ENCODE data around the gene AP4M1. TPM values are rescaled to one million over a fixed set of nuclear protein-coding genes. Genes with fewer than 3 reads are reported as not detected.
"Not testable (repeated sequence)": the region's sequence is repeated elsewhere in the genome, so short reads cannot be mapped to it uniquely, and the experiment has no call there.

Gene AP4M1
- total and polyA plus RNA-seq, 2 donors (not counting 1 experiment from before 2014, with no cell fraction given): 17.2 to 19.6 TPM

- peaks cover 3% of the 10 kb centered on the region for H3K4me1 ChIP-seq (ENCODE audit: control insufficient read depth, extremely low read depth, insufficient read depth, low read length)
- no peaks in the 10 kb centered on the region for H3K27me3 ChIP-seq (ENCODE audit: control insufficient read depth, insufficient read depth, low read length)
- H4K20me1 ChIP-seq (ENCODE audit: control insufficient read depth, extremely low read depth, insufficient read depth, low read length): no peaks in the 10 kb centered on the region
- peak; percentile 90 to 95 for DNase-seq (ENCODE audit: low read depth in 2 of 2)
- TF ChIP-seq CTCF (conservative IDR thresholded peaks at IDR 0.05 in 1 of 2, IDR thresholded peaks at IDR 0.05 in 1 of 2; ENCODE audit: low read depth in 1 of 2, low read length in 2 of 2) (no peak), EZH2 (IDR thresholded peaks at IDR 0.05; ENCODE audit: low read length, missing control alignments) (no peak)
- H3K27ac ChIP-seq (ENCODE audit: insufficient read depth, low read length): peak within 1 kb of the TSS; percentile 95
- H3K9ac ChIP-seq (ENCODE audit: insufficient read depth, low read length): peak within 1 kb of the TSS; percentile 92
- peak within 1 kb of the TSS; percentile 96 for H2AFZ ChIP-seq (ENCODE audit: low read length)
- peak within 1 kb of the TSS; percentile 90 for H3K4me2 ChIP-seq (ENCODE audit: extremely low read depth, insufficient read depth, low read length)
- peaks cover 3% of the 10 kb centered on the region for H3K36me3 ChIP-seq (ENCODE audit: control insufficient read depth, insufficient read depth, low read length)
- H3K4me3 ChIP-seq (replicated peaks in 1 of 4; ENCODE audit: control extremely low read depth in 1 of 4, insufficient read depth in 1 of 4, low read depth in 3 of 4, low read length in 4 of 4): peak within 1 kb of the TSS; percentile 71 to 95 (median 89)
- no peaks in the 10 kb centered on the region for H3K79me2 ChIP-seq (ENCODE audit: control insufficient read depth, insufficient read depth, low read length)
- H3K9me3 ChIP-seq (ENCODE audit: control insufficient read depth, insufficient read depth, low read depth, low read length): no peaks in the 10 kb centered on the region
Observed at GRCh38 chr7:100126931-100127865, 25.8 kb downstream of the AP4M1 start, which contains the start of gene MBLAC1. Gene MBLAC1, plus strand, starts transcription at chr7:100126967. Its CDS starts 429 bp downstream, at chr7:100127396.

GRCh38 chr7:100127866-100128636 is 26.6 kb downstream of the AP4M1 start:
- no peaks in the 10 kb centered on the region for H3K79me2 ChIP-seq (ENCODE audit: control insufficient read depth, insufficient read depth, low read length)
- H2AFZ ChIP-seq (ENCODE audit: low read length): peak overlapping the region; percentile 86
- peak overlapping the region; percentile 86 for H3K4me2 ChIP-seq (ENCODE audit: extremely low read depth, insufficient read depth, low read length)
- H3K27me3 ChIP-seq (ENCODE audit: control insufficient read depth, insufficient read depth, low read length): no peaks in the 10 kb centered on the region
- H4K20me1 ChIP-seq (ENCODE audit: control insufficient read depth, extremely low read depth, insufficient read depth, low read length): no peaks in the 10 kb centered on the region
- peak overlapping the region; percentile 95 for H3K27ac ChIP-seq (ENCODE audit: insufficient read depth, low read length)
- H3K4me3 ChIP-seq (replicated peaks in 1 of 4; ENCODE audit: control extremely low read depth in 1 of 4, insufficient read depth in 1 of 4, low read depth in 3 of 4, low read length in 4 of 4): peak overlapping the region; percentile 43 to 95 (median 78)
- H3K9ac ChIP-seq (ENCODE audit: insufficient read depth, low read length): peak overlapping the region; percentile 92
- peaks cover 3% of the 10 kb centered on the region for H3K4me1 ChIP-seq (ENCODE audit: control insufficient read depth, extremely low read depth, insufficient read depth, low read length)
- DNase-seq (ENCODE audit: low read depth in 2 of 2): no peak
- TF ChIP-seq CTCF (conservative IDR thresholded peaks at IDR 0.05 in 1 of 2, IDR thresholded peaks at IDR 0.05 in 1 of 2; ENCODE audit: low read depth in 1 of 2, low read length in 2 of 2): no peak
- no peak for TF ChIP-seq EZH2 (IDR thresholded peaks at IDR 0.05; ENCODE audit: low read length, missing control alignments)
- peaks cover 3% of the 10 kb centered on the region for H3K36me3 ChIP-seq (ENCODE audit: control insufficient read depth, insufficient read depth, low read length)
- no peaks in the 10 kb centered on the region for H3K9me3 ChIP-seq (ENCODE audit: control insufficient read depth, insufficient read depth, low read depth, low read length)

- Histone ChIP-seq H3K27me3 (ENCODE audit: control insufficient read depth, insufficient read depth, low read length) (no peaks in the 10 kb centered on the region), H4K20me1 (ENCODE audit: control insufficient read depth, extremely low read depth, insufficient read depth, low read length) (no peaks in the 10 kb centered on the region), H3K36me3 (ENCODE audit: control insufficient read depth, insufficient read depth, low read length) (peaks cover 3% of the 10 kb centered on the region), H3K4me3 (replicated peaks in 1 of 4; ENCODE audit: control extremely low read depth in 1 of 4, insufficient read depth in 1 of 4, low read depth in 3 of 4, low read length in 4 of 4) (no peak overlapping the region), H3K4me2 (ENCODE audit: extremely low read depth, insufficient read depth, low read length) (no peak overlapping the region), H3K9me3 (ENCODE audit: control insufficient read depth, insufficient read depth, low read depth, low read length) (no peaks in the 10 kb centered on the region), H3K79me2 (ENCODE audit: control insufficient read depth, insufficient read depth, low read length) (no peaks in the 10 kb centered on the region), H3K4me1 (ENCODE audit: control insufficient read depth, extremely low read depth, insufficient read depth, low read length) (peaks cover 3% of the 10 kb centered on the region), H3K27ac (ENCODE audit: insufficient read depth, low read length) (no peak overlapping the region), H3K9ac (ENCODE audit: insufficient read depth, low read length) (no peak overlapping the region), H2AFZ (ENCODE audit: low read length) (no peak overlapping the region)
- TF ChIP-seq CTCF (conservative IDR thresholded peaks at IDR 0.05 in 1 of 2, IDR thresholded peaks at IDR 0.05 in 1 of 2; ENCODE audit: low read depth in 1 of 2, low read length in 2 of 2) (no peak), EZH2 (IDR thresholded peaks at IDR 0.05; ENCODE audit: low read length, missing control alignments) (no peak)
- DNase-seq (ENCODE audit: low read depth in 2 of 2): no peak
Observed at GRCh38 chr7:100128637-100128963, 27.2 kb downstream of the AP4M1 start.

- H3K4me3 ChIP-seq (replicated peaks in 1 of 4; ENCODE audit: control extremely low read depth in 1 of 4, insufficient read depth in 1 of 4, low read depth in 3 of 4, low read length in 4 of 4); H3K4me1 ChIP-seq (ENCODE audit: control insufficient read depth, extremely low read depth, insufficient read depth, low read length); H3K27me3 ChIP-seq (ENCODE audit: control insufficient read depth, insufficient read depth, low read length); H3K9ac ChIP-seq (ENCODE audit: insufficient read depth, low read length); H3K9me3 ChIP-seq (ENCODE audit: control insufficient read depth, insufficient read depth, low read depth, low read length); H3K4me2 ChIP-seq (ENCODE audit: extremely low read depth, insufficient read depth, low read length); H3K79me2 ChIP-seq (ENCODE audit: control insufficient read depth, insufficient read depth, low read length); H3K27ac ChIP-seq (ENCODE audit: insufficient read depth, low read length); H4K20me1 ChIP-seq (ENCODE audit: control insufficient read depth, extremely low read depth, insufficient read depth, low read length); DNase-seq (ENCODE audit: low read depth in 2 of 2); H3K36me3 ChIP-seq (ENCODE audit: control insufficient read depth, insufficient read depth, low read length); H2AFZ ChIP-seq (ENCODE audit: low read length): not testable (repeated sequence)
Observed at GRCh38 chr7:100130220-100130607, 28.8 kb downstream of the AP4M1 start.

Measured in fibroblast of lung (primary cell).